ENCODE measurements around the gene CCNY. TPM values are rescaled to one million over a fixed set of nuclear protein-coding genes. Genes with fewer than 3 reads are reported as not detected.

The CCNY gene
- total and polyA plus RNA-seq, 3 experiments from 2014 or later, result 15.1 to 65.2 (median 58.4) TPM

DNA sequence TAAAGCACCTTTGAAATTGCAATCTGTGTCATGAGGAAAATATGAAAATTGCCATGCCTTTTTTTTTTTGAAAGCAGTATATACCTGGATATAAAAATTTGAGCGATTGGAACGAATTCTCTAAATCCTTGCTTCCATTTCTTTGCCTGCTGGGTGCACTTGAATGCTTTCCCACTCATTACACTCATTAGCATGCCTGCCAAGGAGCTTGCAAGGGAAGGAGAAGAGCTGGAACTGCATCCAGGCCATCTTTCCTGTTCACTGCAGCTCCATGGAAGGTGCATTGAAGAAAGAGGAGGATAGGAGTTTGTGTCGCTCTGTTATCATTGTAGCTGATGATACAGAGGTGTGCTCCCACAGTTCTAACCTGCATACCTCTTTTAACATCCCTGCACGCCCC, 166.4 kb downstream of the CCNY start:
- Mint-ChIP-seq H3K36me3 (peaks cover 3 to 29% (median 5%) of the 10 kb centered on the region in 3 donors), H3K27ac (no peak overlapping the region), H3K27me3 (no peaks in the 10 kb centered on the region), H3K4me1 (peaks cover 45 to 80% (median 62%) of the 10 kb centered on the region in 3 donors), H3K9me3 (no peaks in the 10 kb centered on the region), H3K4me3 (no peak overlapping the region)
- peaks cover 7% of the 10 kb centered on the region for H3K36me3 ChIP-seq (ENCODE audit: insufficient read depth, low read length)
- H3K9me3 ChIP-seq (ENCODE audit: low read length), result no peaks in the 10 kb centered on the region
- H3K4me1 ChIP-seq (ENCODE audit: insufficient read depth, low read length), result peaks cover 8% of the 10 kb centered on the region
- POLR2A ChIA-PET, result no interaction called here
- no peak overlapping the region for H3K4me3 ChIP-seq (ENCODE audit: low read length)
- DNase-seq, result no peak
- no peaks in the 10 kb centered on the region for H3K27me3 ChIP-seq (ENCODE audit: insufficient read depth, low read length, poor library complexity, severe bottlenecking)
- H3K27ac ChIP-seq (ENCODE audit: low read depth, low read length), result no peak overlapping the region
- CTCF ChIA-PET, result no interaction called here

DNA sequence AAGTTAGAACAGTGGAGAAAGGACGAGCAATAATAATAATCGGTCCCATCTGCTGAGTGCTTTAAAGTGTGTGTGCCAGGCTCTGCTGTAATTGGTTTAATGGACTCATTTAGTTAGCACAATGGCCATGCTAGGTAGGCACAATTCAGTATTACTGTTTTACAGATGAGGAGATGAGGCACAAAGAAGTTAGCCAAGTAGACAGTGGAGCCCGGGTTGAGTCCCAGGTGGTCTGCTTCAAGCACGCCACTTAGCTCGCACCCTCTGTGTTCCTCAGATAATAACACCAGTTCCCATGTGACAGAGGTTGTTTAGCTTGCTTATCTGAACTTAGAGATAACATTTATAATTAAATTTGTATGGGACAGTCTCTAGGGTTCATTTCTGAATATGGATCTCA, 167.3 kb downstream of the CCNY start:
- CTCF ChIA-PET, result no interaction called here
- H3K36me3 Mint-ChIP-seq, result peaks cover 3 to 29% (median 5%) of the 10 kb centered on the region in 3 donors

DNA sequence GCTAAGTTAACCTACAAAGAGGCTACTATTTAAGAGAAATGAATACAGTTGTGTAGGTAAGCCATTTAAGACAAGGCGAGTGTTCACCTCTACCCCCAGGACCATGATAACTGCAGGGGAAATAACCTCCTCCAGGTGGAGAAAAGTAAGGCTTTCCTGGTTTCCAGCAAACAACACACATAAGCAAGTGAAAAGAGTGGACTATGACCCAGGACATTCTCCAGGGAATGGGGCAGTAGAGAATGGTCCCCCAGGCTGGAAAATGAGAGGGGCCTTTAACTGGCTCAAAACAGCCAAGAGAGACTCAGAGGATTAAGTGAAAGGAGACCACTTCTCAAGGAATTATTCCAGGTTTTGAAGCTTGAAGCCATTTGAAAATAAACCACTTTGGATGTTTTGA, 167.8 kb downstream of the CCNY start:
- Histone ChIP-seq H3K4me1 (ENCODE audit: insufficient read depth, low read length) (peaks cover 5% of the 10 kb centered on the region), H3K27ac (ENCODE audit: low read depth, low read length) (no peak overlapping the region), H3K9me3 (ENCODE audit: low read length) (no peaks in the 10 kb centered on the region), H3K36me3 (ENCODE audit: insufficient read depth, low read length) (peaks cover 7% of the 10 kb centered on the region), H3K4me3 (ENCODE audit: low read length) (no peak overlapping the region), H3K27me3 (ENCODE audit: insufficient read depth, low read length, poor library complexity, severe bottlenecking) (no peaks in the 10 kb centered on the region)
- H3K27me3 Mint-ChIP-seq, result no peaks in the 10 kb centered on the region
- H3K36me3 Mint-ChIP-seq, result peaks cover 0 to 27% (median 0%) of the 10 kb centered on the region in 3 donors
- CTCF ChIA-PET, result no interaction called here
- POLR2A ChIA-PET, result no interaction called here
- peaks cover 42 to 76% (median 61%) of the 10 kb centered on the region in 3 donors for H3K4me1 Mint-ChIP-seq
- no peaks in the 10 kb centered on the region for H3K9me3 Mint-ChIP-seq
- DNase-seq, result no peak
- peak overlapping the region in 2 of 8 donors; percentile 35 to 40 for H3K27ac Mint-ChIP-seq
- H3K4me3 Mint-ChIP-seq, result peak overlapping the region in 1 of 7 donors; percentile 19

More for the DNA sequence above, 167.3 kb downstream of the CCNY start:
- no peaks in the 10 kb centered on the region for H3K9me3 Mint-ChIP-seq
- no peaks in the 10 kb centered on the region for H3K27me3 Mint-ChIP-seq
- POLR2A ChIA-PET, result no interaction called here
- Histone ChIP-seq H3K4me3 (ENCODE audit: low read length) (no peak overlapping the region), H3K4me1 (ENCODE audit: insufficient read depth, low read length) (peaks cover 10% of the 10 kb centered on the region), H3K36me3 (ENCODE audit: insufficient read depth, low read length) (peaks cover 7% of the 10 kb centered on the region), H3K9me3 (ENCODE audit: low read length) (no peaks in the 10 kb centered on the region), H3K27ac (ENCODE audit: low read depth, low read length) (no peak overlapping the region), H3K27me3 (ENCODE audit: insufficient read depth, low read length, poor library complexity, severe bottlenecking) (no peaks in the 10 kb centered on the region)
- peaks cover 42 to 79% (median 62%) of the 10 kb centered on the region in 3 donors for H3K4me1 Mint-ChIP-seq
- H3K4me3 Mint-ChIP-seq, result no peak overlapping the region
- H3K27ac Mint-ChIP-seq, result no peak overlapping the region
- DNase-seq, result no peak

DNA sequence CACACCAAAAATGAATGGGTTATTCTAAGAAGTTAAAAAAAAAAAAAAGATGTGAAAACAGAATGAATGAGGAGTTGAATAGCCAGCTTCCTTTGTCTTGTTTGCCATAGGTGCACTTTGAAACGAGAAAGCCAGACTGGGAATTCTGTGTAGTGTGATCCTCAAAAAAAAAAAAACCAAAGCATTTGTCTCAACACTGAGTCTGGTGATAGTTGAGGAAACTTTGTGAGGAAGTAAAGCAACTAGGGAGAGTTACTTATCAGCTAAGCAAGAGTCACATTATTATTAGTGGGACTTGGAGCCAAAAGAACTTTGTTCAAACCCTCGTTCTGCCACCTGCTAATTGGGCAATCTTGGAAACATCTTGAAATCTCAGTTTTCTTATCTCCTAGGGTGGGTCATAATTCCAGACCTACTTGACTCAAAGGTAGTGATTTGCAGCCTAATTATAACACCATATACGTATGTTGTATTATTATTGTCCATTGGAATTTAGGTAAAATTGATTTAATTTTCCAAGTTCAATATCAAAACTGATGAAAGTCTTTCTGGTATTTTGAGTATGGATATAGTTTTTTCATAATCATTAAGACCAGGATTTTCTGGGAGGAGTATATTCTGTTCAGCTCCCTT, 169.0 kb downstream of the CCNY start:
- H3K27ac ChIP-seq (ENCODE audit: low read depth, low read length), result no peak overlapping the region
- H3K27ac Mint-ChIP-seq, result no peak overlapping the region
- no peaks in the 10 kb centered on the region for H3K27me3 ChIP-seq (ENCODE audit: insufficient read depth, low read length, poor library complexity, severe bottlenecking)
- H3K9me3 ChIP-seq (ENCODE audit: low read length), result no peaks in the 10 kb centered on the region
- DNase-seq, result no peak
- H3K36me3 Mint-ChIP-seq, result peaks cover 0 to 25% (median 1%) of the 10 kb centered on the region in 3 donors
- H3K4me3 Mint-ChIP-seq, result no peak overlapping the region
- H3K27me3 Mint-ChIP-seq, result no peaks in the 10 kb centered on the region
- ChIA-PET POLR2A (no interaction called here), CTCF (interaction anchor here (1.7 kb wide), 1 partner anchor 56 kb away, joined by 3 read pairs; no protein-coding TSS in a partner anchor)
- H3K9me3 Mint-ChIP-seq, result no peaks in the 10 kb centered on the region
- H3K4me3 ChIP-seq (ENCODE audit: low read length), result no peak overlapping the region
- peaks cover 38 to 72% (median 56%) of the 10 kb centered on the region in 3 donors for H3K4me1 Mint-ChIP-seq
- peaks cover 7% of the 10 kb centered on the region for H3K36me3 ChIP-seq (ENCODE audit: insufficient read depth, low read length)
- H3K4me1 ChIP-seq (ENCODE audit: insufficient read depth, low read length), result peaks cover 5% of the 10 kb centered on the region

DNA sequence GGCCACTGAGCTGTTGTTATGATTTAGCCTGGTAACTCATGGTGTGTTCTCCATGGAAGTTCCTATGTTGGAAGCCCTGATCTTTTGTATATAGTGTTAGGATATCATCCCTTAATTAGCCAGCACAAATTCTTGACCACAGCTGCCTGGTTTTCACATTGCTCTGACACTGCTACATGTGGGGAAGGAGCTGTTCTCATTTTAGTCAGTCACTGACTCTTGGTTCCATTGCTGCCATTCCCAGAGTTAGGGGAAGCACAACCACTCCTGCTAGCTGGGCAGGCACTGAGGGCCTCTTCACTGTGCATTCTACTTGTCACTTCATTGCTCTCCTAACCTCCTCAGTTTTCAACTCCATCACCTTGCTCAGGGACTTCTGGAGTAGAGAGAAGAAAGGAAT, 170.4 kb downstream of the CCNY start:
- Histone ChIP-seq H3K4me1 (ENCODE audit: insufficient read depth, low read length) (peaks cover 5% of the 10 kb centered on the region), H3K4me3 (ENCODE audit: low read length) (no peak overlapping the region), H3K36me3 (ENCODE audit: insufficient read depth, low read length) (peaks cover 16% of the 10 kb centered on the region), H3K27me3 (ENCODE audit: insufficient read depth, low read length, poor library complexity, severe bottlenecking) (no peaks in the 10 kb centered on the region), H3K27ac (ENCODE audit: low read depth, low read length) (no peak overlapping the region), H3K9me3 (ENCODE audit: low read length) (no peaks in the 10 kb centered on the region)
- Mint-ChIP-seq H3K4me3 (no peak overlapping the region), H3K4me1 (peaks cover 40 to 75% (median 65%) of the 10 kb centered on the region in 3 donors), H3K27me3 (no peaks in the 10 kb centered on the region), H3K9me3 (no peaks in the 10 kb centered on the region), H3K27ac (no peak overlapping the region), H3K36me3 (peaks cover 4 to 26% (median 10%) of the 10 kb centered on the region in 3 donors)
- ChIA-PET POLR2A (no interaction called here), CTCF (interaction anchor here (1.7 kb wide), 1 partner anchor 54 kb away, joined by 3 read pairs; no protein-coding TSS in a partner anchor)
- no peak for DNase-seq

DNA sequence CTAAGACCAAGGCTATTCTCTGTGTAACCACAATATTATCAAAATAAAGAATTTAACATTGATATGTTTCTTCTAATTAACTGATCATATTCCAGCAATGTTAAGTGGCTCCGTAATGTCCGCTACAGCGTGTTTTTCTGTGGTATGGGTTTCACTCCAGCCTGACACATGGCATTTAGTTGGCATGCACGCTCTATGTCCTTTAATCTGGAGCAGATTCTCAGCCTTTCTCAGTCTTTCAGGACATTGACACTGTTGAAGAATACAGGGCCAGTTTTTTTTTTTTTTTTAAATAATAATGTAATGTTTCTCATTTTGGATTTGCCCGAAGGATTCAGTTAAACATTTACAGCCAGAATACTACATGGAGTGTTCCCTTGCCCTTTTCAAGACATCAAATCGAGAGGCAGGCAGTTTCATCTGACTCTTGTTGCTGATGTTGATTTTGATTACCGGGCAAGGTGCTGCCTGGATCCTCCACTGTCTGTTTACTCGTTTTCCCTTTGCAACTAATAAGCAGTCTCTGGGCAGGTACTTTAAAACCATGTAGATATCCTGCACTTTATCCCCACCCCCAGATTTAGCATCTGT, 171.3 kb downstream of the CCNY start:
- Histone ChIP-seq H3K27me3 (ENCODE audit: insufficient read depth, low read length, poor library complexity, severe bottlenecking) (no peaks in the 10 kb centered on the region), H3K27ac (ENCODE audit: low read depth, low read length) (no peak overlapping the region), H3K4me1 (ENCODE audit: insufficient read depth, low read length) (peaks cover 5% of the 10 kb centered on the region), H3K4me3 (ENCODE audit: low read length) (no peak overlapping the region), H3K9me3 (ENCODE audit: low read length) (no peaks in the 10 kb centered on the region), H3K36me3 (ENCODE audit: insufficient read depth, low read length) (peaks cover 16% of the 10 kb centered on the region)
- Mint-ChIP-seq H3K4me3 (no peak overlapping the region), H3K9me3 (no peaks in the 10 kb centered on the region), H3K4me1 (peaks cover 43 to 77% (median 74%) of the 10 kb centered on the region in 3 donors), H3K36me3 (peaks cover 4 to 21% (median 14%) of the 10 kb centered on the region in 3 donors), H3K27me3 (no peaks in the 10 kb centered on the region), H3K27ac (no peak overlapping the region)
- no peak for DNase-seq
- ChIA-PET POLR2A (no interaction called here), CTCF (no interaction called here)

DNA sequence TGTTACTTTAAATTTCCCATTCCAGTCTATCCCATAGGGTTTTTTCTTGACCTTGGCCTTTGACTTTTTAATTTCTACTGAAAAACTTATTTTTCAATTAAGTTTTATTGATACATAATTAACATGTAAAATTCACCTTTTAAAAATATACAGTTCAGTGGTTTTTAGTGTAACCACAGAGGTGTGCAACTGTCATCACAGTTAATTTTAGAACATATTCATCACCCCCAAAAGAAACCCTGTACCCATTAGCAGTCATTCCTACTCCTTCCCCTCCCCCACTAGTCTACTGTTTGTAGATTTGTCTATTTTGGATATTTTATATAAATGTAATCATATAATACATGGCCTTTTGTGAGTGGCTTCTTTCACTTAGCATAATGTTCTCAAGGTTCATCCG, 172.3 kb downstream of the CCNY start:
- CTCF ChIA-PET, result no interaction called here
- Histone ChIP-seq H3K4me1 (ENCODE audit: insufficient read depth, low read length) (peaks cover 5% of the 10 kb centered on the region), H3K36me3 (ENCODE audit: insufficient read depth, low read length) (peaks cover 12% of the 10 kb centered on the region), H3K4me3 (ENCODE audit: low read length) (no peak overlapping the region), H3K27me3 (ENCODE audit: insufficient read depth, low read length, poor library complexity, severe bottlenecking) (no peaks in the 10 kb centered on the region), H3K9me3 (ENCODE audit: low read length) (no peaks in the 10 kb centered on the region), H3K27ac (ENCODE audit: low read depth, low read length) (no peak overlapping the region)
- Mint-ChIP-seq H3K4me1 (peaks cover 38 to 75% (median 71%) of the 10 kb centered on the region in 3 donors), H3K27me3 (no peaks in the 10 kb centered on the region), H3K4me3 (no peak overlapping the region), H3K36me3 (peaks cover 4 to 14% (median 13%) of the 10 kb centered on the region in 3 donors), H3K9me3 (no peaks in the 10 kb centered on the region), H3K27ac (no peak overlapping the region)
- POLR2A ChIA-PET, result no interaction called here
- DNase-seq, result no peak

DNA sequence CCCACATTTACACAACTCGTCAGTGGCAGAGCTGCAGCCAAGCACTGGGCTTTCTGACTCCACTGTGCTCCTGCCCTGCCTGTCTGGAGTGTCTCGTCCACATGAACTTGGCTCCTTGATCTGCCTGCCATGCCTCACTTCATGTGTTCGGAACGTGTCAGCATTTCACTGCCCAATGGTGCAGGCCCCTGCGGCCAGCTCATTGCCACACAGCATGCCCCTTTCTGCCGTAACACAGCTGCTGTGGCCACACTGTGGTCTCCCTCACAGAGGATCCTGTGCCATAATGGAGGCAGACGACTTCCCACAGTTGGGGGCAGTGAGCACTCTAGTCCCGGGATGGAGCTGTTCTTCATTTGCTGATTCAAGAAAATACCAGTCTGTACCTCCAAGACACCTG, 174.6 kb downstream of the CCNY start:
- peaks cover 4 to 14% (median 11%) of the 10 kb centered on the region in 3 donors for H3K36me3 Mint-ChIP-seq
- H3K4me1 ChIP-seq (ENCODE audit: insufficient read depth, low read length), result peaks cover 5% of the 10 kb centered on the region

More for the DNA sequence above, 174.6 kb downstream of the CCNY start:
- no peaks in the 10 kb centered on the region for H3K27me3 Mint-ChIP-seq
- H3K27ac Mint-ChIP-seq, result peak overlapping the region in 1 of 8 donors; percentile 79
- no peaks in the 10 kb centered on the region for H3K9me3 Mint-ChIP-seq
- peaks cover 12% of the 10 kb centered on the region for H3K36me3 ChIP-seq (ENCODE audit: insufficient read depth, low read length)
- H3K27ac ChIP-seq (ENCODE audit: low read depth, low read length), result no peak overlapping the region
- ChIA-PET CTCF (interaction anchor here (0.6 kb wide), 1 partner anchor 161 kb away, joined by 3 read pairs; no protein-coding TSS in a partner anchor), POLR2A (no interaction called here)
- peaks cover 36 to 78% (median 66%) of the 10 kb centered on the region in 3 donors for H3K4me1 Mint-ChIP-seq
- DNase-seq, result no peak
- no peaks in the 10 kb centered on the region for H3K9me3 ChIP-seq (ENCODE audit: low read length)
- H3K4me3 Mint-ChIP-seq, result no peak overlapping the region
- H3K4me3 ChIP-seq (ENCODE audit: low read length), result no peak overlapping the region
- H3K27me3 ChIP-seq (ENCODE audit: insufficient read depth, low read length, poor library complexity, severe bottlenecking), result no peaks in the 10 kb centered on the region

Measured in CD8-positive, alpha-beta memory T cell (primary cell).